ENCODE measurements around the gene CNKSR3.
A peak's percentile ranks its signal among the peaks of the same experiment; 100 is the strongest.

The CNKSR3 gene

DNA sequence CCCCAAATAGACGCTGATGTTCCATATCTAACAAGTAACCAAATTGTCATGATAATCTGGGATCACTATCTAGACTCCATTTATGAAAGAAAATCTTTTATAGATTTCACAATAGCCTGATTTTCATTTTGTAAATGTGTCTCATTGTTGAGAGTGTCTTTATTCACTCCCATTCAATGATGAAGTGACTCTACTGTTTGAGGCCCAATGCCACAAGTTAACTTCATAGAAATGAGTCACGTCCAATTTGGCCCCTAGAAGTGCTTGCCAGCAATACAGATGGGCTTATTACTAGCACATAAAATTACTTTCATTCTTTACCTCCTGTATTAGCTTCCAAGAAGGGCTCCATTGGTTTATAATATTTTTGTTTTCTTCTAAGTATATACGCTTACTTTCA, 160.2 kb downstream of the CNKSR3 start:
- DNase-seq (ENCODE audit: low read depth) = peak; percentile 15

GRCh38 chr6:154347981-154348380, 162.5 kb downstream of the CNKSR3 start:
- DNase-seq (ENCODE audit: low read depth) = no peak

- DNase-seq (ENCODE audit: low read depth) = no peak
Measured at GRCh38 chr6:154345811-154346210, 164.7 kb downstream of the CNKSR3 start.

GRCh38 chr6:154343473-154344308, 166.8 kb downstream of the CNKSR3 start:
- DNase-seq (ENCODE audit: low read depth) = peak; percentile 50

- peak; percentile 58 for DNase-seq (ENCODE audit: low read depth)
Measured at GRCh38 chr6:154341871-154342270, 168.6 kb downstream of the CNKSR3 start.

GRCh38 chr6:154341336-154341735, 169.1 kb downstream of the CNKSR3 start:
- DNase-seq (ENCODE audit: low read depth) = no peak

All from ELR (cell line).